HPDE6-E6E7 (cell line): ENCODE data around the gene ADAMTS9.

Experiments used
- DNase-seq: peaks from one replicate; pipeline ENCODE4 v3.0.0; 2011; ENCODE audit warnings: missing footprints; ENCODE audit errors: extremely low spot score

ADAMTS9 gene

DNA sequence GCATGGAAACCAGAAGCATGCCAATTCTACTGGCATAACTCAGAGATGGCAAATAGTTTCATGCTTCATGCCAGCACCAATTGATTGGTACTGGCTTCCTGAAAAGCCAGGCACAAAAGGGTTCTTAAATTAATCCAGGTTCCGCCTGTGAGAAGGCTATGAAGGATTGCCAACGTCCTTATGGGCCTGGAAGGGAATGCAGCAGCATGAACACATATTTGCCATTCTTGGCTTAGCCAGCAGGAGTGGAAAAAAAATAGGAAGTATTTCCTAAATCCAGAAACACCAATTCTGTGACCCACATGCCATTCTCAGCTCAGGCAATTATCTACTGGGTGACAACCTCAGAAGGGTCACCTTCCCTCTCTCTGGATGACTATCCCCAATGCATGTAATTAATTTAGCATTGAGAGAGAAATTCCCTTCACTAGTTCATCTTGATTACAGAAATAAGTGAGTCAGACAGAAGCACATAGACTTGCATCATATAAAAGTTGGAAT is 36.0 kb downstream of the ADAMTS9 start:
- no peak for DNase-seq

DNA sequence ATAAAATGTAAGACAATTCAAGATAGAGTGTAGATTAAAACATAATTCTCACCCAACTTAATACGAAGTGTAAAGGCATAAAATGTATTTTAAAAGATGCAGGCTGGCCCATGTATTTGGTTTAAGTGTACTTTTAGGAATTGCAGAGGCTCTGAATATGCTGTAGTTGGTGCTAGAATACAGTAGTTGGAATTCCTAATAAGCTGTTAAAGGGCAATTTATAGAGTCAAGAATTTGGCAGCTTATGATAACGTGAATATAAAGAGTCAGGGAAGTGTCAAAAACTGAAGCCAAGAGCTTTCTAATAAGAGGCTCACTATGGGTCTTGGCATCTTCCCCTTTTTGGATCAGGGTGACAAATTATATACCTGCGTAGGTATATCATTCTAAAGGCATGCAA is 36.5 kb downstream of the ADAMTS9 start:
- DNase-seq, result no peak

DNA sequence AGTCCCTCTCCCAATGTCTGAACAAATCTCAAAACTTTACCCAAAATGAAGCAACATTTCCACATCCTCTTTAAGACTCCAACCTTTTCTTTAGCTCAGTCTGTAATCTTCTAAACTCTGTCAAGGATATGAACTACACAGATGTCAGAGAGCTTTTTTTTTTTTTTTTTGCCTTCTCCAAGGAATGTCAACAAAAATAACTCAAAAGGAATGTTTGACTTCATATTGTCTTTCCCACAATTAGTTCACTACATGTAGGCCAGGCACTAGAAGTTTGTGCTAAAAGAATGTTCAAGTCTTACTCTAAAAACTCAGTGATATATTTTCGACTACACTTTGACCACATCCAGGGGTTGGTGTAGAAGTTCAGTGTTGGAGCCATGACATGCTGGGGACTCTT is 37.1 kb downstream of the ADAMTS9 start:
- DNase-seq, result no peak

DNA sequence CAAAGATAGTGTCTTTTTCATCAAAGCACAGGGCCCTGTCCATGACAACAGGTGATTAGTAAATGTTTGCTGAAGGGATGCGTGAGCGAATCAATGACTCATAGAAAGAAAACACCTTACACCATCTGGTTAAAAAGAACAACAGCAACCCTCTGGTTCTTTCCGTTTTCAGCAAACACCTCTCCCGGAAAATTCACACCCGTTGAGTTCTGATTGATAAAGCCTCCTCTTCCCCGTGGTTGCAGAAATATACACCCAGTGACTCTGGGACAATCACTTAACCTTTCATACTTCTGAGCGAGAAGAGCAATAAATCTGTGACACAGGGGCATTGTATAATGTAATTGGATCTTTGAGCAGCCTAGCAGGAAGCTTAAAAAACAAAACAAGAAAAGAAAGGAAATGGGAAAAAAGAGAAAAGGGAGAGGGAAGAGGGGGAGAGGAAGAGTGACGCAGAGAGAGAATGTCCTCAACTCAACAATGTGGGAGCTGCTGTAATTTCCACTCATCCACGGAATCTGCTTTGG is 37.6 kb downstream of the ADAMTS9 start:
- DNase-seq, result no peak

DNA sequence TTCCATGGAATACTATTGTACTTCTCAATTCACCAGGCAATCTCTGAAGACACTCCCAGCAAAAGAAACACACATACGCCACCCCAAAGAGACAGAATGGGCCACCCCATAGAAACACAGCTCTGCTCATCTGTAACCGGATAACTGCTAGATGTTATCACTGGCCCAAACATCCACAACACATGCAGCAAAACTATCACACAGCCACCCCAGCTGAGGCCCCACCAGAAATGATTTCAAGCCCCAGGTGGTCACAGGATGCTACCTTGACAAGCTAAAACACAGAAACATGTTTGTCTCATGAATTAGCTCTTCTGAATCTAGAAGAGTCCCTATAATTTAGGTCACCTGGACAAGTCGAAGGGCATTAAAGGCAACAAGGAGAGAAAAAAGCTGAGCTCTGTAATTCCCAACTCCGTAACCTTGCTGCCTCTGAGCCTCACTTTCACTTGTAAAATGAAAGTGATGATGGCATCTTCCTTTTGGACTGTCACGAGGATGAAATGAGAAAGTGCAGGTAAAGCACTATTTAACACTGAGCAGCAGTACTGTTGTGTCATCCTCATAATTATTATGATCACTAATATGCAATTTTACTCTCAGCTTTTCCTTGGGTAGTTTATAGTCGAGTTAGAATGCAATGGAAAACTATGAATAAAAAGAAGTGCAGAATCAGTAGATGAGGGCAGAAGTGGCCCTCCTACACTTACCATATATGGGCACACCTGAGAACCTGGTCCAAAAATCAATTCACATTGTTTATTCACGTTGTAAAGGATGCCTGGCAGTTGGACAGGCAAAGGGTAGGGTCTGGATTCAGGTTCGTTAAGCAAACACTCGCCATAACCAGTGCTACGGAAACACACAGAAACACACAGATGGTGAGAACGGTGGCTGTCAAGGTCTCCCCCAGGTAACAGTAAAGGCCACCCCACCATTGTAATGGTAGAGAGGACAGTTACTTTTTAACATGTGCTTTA is 38.6 kb downstream of the ADAMTS9 start:
- DNase-seq, result no peak

DNA sequence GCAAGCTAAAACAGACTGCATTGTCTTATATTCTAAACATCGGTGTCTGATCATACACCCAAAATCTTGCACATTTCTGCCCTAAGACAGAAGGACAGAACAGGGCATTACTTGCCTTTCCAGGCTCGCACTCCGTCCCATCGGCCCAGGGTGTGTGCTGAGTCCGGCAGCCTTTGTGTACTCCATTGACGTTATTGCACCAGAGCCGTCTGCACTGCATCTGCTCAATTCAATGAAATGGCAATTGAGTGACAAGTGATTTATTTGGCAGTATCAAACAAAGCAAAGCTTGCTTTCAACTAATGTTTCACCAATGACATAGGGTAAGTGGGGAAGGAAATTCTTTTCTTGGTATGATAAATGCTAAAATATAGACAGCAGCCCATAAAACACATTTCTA is 40.0 kb downstream of the ADAMTS9 start:
- DNase-seq, result no peak

DNA sequence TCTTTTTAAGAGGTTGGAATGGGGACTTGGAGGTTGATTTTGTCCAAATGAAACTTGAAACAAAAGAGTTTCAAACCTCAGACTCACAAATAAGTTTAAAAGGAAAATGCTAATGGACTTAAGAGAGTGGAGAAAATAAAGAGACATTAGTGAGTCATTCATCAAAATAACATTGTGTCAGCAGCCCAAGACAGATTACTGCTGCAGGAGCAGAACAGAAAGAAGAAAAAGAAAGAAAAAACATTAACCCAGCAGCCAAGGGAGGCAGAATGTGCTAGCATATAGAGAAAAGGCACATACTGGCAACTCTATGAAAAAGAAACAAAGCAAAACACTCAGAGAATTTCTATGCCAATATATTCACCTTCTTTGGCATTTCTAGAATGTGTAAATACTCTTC is 42.6 kb downstream of the ADAMTS9 start:
- DNase-seq, result no peak

DNA sequence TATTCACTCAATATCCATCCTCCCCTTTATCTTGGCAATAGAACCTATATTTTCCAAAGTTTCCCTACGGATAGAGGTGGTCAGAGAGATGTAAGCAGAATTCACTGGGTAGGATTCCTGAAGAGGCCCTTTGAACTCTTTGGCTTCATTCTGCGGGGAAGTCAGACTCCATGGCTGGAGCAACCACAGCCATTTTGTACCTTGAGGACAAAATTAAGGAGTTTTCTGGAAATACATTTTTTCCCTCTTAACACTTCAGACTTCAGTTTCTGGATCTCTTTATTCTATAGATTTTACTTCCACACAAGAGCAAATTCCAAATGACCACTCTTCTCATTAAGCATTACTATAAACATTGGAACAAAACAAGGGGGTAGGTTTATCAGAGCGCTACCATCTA is 43.3 kb downstream of the ADAMTS9 start:
- no peak for DNase-seq

DNA sequence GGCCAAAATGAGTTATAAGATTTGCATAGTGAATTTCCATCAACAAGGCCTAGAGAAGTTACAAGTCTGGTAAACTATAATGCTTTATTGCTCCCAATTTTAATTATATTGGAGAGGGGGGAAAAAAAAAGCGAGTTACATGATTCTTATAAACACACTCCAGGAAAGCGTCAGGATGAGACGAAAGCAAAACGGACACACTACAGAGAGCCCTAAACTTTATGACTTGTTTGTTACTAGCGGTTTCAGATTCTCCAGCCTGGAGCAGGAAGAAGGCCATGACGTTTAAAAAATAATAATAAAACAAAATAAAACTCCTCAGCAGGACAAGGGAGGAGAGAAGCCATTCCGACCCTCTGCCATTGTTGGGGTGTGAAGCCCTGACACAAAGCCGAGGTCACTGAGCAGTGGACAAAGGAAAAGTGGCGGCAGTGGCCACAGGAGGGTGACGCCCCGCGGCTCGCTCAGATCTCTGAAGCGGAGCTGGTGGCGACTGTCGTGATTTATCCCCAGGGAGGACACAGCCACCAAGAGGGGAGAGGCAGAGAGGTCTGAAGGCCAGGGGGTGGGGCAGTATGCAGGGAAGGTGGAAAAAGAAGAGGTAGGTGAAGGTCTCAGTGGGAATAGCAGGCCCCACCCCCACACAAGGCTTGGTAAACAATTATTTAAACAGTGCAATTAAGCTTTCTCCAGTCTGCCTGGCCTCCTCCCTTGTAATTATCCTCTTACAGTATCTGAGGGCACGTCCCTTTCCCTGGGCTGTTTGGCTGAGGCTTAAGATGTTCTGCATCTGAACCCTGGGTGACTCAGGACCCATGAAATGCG is 45.3 kb downstream of the ADAMTS9 start:
- no peak for DNase-seq

DNA sequence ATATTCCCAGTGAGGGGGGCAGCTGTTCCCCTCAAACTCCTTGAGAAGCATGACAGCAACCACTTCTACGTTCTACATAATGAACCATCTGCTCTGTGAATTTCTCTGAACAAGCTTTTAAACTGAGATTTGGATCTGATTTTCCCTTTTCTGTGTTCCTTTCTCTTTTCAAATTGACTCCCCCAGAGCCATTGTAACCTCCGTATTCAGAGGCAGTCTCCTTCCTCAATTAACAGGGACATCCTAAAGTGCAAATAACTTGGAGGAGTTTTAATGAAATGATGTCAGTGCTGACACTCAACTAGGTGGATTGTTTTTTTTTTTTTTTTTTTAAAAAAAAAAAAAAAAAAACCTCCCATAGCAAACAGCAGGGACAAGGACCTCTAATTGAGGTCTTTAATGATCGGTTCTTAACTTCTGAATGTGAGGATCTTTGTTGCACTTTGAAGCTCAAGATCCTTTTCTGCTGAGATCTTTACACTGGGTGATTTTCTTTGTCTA is 48.8 kb downstream of the ADAMTS9 start:
- DNase-seq, result no peak

DNA sequence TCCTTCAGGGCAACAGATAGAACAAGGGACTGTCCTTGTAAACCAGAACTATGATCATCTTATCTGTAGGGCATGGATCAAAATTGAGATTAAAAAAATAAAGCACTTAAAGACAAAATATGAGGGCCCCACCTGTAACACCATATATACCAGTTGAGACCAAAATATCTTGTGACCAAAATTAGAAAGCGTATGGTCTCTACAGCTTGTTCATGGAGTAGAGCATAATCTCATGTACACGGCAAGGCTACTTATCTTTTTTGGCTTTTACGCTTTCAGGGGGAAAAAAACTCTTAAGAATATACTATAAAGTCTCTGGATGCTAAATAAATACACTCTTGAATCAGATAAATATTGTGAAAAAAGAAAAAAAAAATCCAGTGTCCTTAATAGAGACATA is 49.3 kb downstream of the ADAMTS9 start:
- no peak for DNase-seq

DNA sequence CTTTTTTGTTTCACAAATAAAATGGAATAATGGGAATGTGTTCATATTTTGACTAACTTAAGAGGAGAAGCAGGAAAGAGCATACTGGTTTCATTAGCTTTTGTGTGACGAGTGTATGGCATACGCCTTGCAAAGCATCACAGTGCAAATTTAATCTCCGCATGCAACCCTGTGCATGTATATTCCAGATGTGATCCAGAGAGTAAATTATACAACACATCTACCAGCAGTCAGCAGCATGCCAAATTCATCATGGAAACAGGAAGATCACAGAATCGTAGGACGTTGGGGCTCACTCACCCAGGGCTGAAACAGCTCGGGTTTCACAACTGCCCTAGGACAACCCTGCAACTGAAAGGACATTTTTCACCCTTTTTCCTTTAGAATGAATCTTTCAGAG is 53.4 kb downstream of the ADAMTS9 start:
- no peak for DNase-seq

DNA sequence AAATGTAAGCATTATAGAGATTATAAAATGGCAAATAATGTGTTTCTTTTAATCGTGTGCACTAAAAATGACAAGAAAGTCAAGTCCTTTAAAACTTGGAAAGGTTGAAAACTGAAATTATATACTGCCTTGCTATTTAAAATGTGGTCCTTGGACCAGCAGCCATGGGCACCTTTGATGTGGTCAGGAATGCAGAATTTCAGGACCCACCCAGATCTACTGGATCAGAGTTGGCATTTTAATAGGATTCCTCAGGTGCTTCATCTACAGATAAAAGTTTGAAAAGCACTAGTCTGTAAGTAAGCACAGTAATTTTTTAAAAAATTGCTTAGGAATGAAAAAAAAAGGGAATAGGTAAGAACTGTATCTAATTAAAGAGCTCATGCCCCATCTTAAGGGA is 55.8 kb downstream of the ADAMTS9 start:
- no peak for DNase-seq

DNA sequence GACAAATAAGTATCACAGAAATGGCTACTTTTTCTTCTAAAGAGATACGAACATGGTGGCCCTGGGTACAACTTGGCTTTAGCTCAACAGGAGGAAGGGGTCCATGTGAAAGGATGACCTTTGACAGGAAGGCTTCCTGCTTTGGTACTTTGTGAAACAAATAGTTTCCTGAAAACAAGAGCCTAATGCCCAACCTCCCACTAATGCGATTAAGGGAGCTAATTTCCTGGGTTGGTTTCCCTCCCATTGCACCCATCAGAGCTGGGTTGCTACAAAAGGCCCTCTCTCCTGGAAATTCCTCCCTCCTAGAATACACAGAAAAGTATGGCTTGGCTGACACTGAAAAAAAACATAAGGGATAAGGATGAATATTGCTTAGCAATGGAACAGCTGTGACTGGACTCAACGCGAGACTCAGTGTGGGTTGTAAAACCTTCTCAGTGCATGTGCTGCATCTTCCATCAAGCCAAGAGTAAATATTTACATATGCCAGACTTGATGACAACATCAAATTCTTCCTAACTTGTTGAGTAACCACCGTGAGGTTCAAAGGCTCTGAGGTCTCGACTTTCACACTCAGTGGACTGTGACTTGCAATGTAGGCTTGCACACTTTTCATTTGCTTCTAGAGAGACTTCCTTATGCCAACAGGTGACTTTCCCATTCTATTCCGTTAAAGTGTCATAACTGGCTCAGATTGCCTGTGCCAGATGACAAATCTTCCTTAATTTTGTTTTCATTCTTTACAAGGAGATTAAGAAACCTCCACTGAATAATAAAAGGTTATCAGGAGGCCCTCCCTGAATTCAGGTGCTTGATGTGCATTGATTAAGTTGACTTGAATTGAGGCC is 60.1 kb downstream of the ADAMTS9 start:
- DNase-seq, result no peak

DNA sequence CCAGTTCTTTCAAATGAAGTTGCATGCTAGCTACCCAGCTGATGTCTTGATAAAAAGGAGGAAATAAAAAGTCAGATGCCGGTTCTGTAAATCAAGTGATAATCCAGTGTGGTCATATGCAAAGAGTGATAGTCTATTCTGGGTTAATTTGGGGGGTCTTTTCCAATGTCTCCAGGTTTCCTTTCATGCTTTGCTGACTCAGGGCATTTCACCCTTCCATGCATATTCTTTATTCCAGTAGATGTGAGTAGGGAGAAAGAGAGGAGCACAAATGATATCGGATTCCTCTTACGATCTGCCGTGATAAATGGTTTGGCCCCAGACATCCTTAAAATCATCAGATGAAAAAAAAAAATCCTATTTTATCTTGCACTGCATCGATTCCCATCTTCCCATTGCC is 60.8 kb downstream of the ADAMTS9 start:
- no peak for DNase-seq

DNA sequence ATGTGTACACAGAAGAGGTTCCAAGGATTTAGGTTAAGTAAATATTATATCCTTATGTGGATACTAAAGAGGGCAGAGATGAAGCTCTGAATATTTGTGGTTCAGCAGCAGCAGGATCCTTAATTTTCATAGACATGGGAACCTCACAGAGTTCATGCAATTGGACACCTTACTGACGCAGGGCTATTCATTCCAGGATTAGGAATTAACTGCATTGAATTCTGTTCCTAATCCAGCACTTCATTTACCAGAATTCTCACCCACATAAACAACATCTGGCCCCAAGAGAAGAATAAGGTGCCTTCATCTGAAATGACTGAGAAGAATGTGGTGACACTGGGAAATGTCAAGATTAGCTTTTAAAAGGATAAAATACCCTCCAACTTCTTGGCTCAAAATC is 62.4 kb downstream of the ADAMTS9 start:
- no peak for DNase-seq

DNA sequence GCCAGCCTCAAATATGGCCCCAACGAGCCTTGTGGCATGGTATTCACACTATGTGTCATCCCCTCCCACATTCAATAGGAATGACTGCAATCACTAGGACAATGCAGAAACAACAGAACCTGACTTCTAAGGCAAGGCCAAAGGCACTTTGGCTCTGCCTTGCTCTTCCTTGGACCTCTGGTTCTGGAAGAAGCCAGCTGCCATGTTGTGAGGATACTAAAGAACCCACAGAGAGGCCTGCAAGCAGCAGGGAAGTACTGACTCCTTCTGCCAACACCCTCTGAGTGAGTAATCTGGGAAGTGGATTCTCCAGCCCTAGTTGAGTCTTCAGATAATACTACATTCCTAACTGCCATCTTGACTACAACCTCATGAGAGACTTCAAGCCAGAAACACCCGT is 64.7 kb downstream of the ADAMTS9 start:
- DNase-seq, result no peak

DNA sequence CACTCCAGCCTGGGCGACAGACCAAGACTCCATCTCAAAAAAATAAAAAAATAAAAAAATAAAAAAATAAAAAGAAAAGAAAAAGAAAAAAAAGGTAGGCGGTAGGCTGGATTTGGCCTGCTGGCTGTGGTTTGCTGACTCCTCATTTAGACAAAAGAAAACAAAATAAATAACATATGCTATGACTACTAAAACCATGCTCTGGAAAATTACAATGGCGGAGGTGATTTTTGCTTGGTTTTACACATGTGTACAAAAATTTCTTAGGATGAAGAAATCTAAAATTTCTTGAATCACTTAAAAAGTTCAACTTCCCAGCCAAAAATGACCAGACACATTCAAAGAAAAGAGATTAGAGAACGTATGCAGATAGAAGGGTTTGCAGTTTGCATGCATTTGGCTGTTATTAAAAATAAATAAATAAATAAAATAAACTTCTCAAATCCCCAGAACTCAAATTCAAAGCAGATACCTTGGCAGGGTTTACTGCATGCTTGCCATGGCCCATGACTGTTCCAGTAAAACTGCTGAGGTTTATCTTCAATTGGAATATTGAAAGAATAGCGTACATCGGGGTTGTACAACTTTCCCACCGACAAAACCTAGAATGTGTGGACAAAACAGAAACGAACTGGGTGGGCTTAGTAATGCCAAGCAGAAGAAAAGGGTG is 65.9 kb downstream of the ADAMTS9 start:
- DNase-seq, result no peak

DNA sequence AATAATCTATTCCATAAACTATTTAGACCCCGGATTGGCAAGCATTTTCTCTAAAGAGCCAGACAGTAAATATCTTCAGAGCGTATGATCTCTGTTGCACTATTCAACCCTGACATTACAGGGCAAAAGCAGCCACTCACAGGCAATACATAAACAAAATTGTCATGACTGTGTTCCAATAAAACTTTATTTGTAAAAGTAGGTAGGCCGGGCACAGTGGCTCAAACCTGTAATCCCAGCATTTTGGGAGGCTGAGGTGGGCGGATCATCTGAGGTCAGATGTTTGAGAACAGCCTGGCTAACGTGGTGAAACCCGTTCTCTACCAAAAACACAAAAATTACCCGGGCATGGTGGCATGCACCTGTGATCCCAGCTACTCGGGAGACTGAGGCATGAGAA is 66.5 kb downstream of the ADAMTS9 start:
- no peak for DNase-seq

DNA sequence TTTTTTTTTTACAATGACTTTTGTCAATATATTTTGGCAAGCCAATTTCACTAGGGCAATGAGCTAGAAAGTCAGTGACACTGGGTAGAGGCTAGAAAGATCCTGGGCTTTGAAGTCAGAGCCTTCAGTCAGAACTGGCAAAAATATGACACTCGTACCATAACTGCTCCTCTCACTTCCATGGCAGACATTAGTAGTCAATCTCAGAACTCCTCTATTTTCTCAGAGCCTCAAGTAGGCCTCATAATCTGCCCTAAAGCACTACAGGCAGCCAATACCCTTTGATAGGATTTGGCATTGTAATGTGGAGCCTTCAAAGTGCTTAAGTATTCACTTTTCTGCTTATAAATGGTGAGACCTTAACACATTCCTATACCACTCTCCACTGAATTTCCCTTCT is 67.8 kb downstream of the ADAMTS9 start:
- DNase-seq, result no peak

DNA sequence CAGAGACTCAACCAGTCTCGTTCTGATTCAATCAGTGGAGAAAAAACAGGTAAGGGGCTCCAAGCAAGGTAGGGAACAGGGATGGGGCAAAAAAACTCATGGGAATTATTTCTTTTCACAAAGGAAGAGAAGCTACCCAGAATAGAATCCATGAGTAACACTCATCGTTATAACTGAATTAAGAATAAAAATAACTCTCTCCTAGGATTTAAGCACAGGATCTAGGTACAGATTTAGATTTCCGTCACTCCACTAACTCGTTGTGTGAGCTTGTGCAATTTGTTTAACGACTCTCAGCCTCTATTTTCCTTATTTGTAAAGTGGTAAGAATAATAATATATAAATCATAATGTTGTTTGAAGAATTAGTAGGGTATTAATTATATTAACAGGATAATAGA is 68.6 kb downstream of the ADAMTS9 start:
- DNase-seq, result no peak
